ENCODE data around the gene EEF1A1. TPM values are rescaled to one million over a fixed set of nuclear protein-coding genes. Genes with fewer than 3 reads are reported as not detected.

The EEF1A1 gene
- total RNA-seq, 3 donors from 2014 or later = 12,629 to 16,405 (median 13,038) TPM

DNA sequence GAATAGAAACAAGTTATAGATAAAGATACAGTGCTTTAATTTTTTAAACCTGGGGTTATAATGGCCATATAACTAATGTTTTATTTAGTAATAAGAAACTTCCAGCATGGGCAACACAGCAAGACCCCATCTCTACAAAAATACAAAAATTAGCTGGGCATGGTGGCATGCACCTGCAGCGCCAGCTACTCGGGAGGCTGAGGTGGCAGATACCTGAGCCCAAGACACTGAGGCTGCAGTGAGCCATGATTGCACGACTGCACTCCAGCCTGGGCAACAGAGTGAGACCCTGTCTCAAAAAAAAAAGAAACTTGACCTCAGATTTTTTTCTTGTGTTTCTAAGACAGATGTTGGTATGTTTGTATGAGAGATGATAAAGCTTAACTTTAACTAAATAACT lies 22.9 kb downstream of the EEF1A1 start:
- H3K36me3 ChIP-seq = peaks cover 6% of the 10 kb centered on the region
- TF ChIP-seq, protein P1, sequence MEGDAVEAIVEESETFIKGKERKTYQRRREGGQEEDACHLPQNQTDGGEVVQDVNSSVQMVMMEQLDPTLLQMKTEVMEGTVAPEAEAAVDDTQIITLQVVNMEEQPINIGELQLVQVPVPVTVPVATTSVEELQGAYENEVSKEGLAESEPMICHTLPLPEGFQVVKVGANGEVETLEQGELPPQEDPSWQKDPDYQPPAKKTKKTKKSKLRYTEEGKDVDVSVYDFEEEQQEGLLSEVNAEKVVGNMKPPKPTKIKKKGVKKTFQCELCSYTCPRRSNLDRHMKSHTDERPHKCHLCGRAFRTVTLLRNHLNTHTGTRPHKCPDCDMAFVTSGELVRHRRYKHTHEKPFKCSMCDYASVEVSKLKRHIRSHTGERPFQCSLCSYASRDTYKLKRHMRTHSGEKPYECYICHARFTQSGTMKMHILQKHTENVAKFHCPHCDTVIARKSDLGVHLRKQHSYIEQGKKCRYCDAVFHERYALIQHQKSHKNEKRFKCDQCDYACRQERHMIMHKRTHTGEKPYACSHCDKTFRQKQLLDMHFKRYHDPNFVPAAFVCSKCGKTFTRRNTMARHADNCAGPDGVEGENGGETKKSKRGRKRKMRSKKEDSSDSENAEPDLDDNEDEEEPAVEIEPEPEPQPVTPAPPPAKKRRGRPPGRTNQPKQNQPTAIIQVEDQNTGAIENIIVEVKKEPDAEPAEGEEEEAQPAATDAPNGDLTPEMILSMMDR (IDR thresholded peaks at IDR 0.05) = no peak
- TF ChIP-seq POLR2AphosphoS5 (IDR thresholded peaks at IDR 0.05) = no peak
- no peak for TF ChIP-seq POLR2A (IDR thresholded peaks at IDR 0.05)

GRCh38 chr6:73491377-73491776 lies 29.5 kb downstream of the EEF1A1 start:
- Histone ChIP-seq H3K27me3 (no peaks in the 10 kb centered on the region), H3K27ac (no peak overlapping the region), H3K4me1 (no peaks in the 10 kb centered on the region), H3K9me3 (no peaks in the 10 kb centered on the region), H3K36me3 (peaks cover 6% of the 10 kb centered on the region), H3K4me3 (no peak overlapping the region)
- intact Hi-C loops (cut with DNase I; ENCODE audit: low total_unique reads) = no loop called here
- DNase-seq (ENCODE audit: low spot score in 2 of 2) = no peak
- TF ChIP-seq POLR2A (IDR thresholded peaks at IDR 0.05) (no peak), POLR2AphosphoS5 (IDR thresholded peaks at IDR 0.05) (no peak)
- TF ChIP-seq, protein P1 (IDR thresholded peaks at IDR 0.05) = no peak

More for the DNA sequence above, 22.9 kb downstream of the EEF1A1 start:
- Histone ChIP-seq H3K4me3 (no peak overlapping the region), H3K27me3 (no peaks in the 10 kb centered on the region), H3K4me1 (no peaks in the 10 kb centered on the region), H3K27ac (no peak overlapping the region), H3K9me3 (no peaks in the 10 kb centered on the region)
- DNase-seq (ENCODE audit: low spot score in 2 of 2) = no peak
- intact Hi-C loops (cut with DNase I; ENCODE audit: low total_unique reads) = no loop called here

DNA sequence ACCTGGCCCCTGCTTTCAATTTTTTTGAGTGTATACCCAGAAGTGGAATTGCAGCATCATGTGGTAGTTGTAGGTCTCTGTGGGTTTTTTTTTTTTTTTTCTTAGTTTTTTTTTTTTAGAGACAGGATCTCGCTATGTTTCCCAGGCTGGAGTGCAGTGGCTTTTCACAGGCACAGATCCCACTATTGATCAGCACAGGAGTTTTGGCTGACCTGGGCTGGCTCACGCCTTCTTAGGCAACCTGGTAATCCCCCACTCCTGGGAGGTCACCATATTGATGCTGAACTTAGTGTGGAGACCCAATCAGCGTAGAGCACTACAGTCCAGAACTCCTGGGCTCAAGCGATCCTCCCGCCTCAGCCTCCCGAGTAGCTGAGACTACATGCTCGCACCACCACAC lies 33.4 kb downstream of the EEF1A1 start:
- no peaks in the 10 kb centered on the region for H3K36me3 ChIP-seq
- intact Hi-C loops (cut with DNase I; ENCODE audit: low total_unique reads) = no loop called here

GRCh38 chr6:73484438-73484837 lies 36.4 kb downstream of the EEF1A1 start:
- H3K27me3 ChIP-seq = no peaks in the 10 kb centered on the region
- no peak for DNase-seq (ENCODE audit: low spot score in 2 of 2)

More for the DNA sequence above, 33.4 kb downstream of the EEF1A1 start:
- TF ChIP-seq POLR2AphosphoS5 (IDR thresholded peaks at IDR 0.05) = no peak
- no peak for TF ChIP-seq POLR2A (IDR thresholded peaks at IDR 0.05)
- TF ChIP-seq, protein P1 (IDR thresholded peaks at IDR 0.05) = no peak
- H3K9me3 ChIP-seq = no peaks in the 10 kb centered on the region
- no peak for DNase-seq (ENCODE audit: low spot score in 2 of 2)
- H3K4me1 ChIP-seq = no peaks in the 10 kb centered on the region
- H3K27ac ChIP-seq = no peak overlapping the region
- no peak overlapping the region for H3K4me3 ChIP-seq
- no peaks in the 10 kb centered on the region for H3K27me3 ChIP-seq

GRCh38 chr6:73481969-73482368 lies 38.9 kb downstream of the EEF1A1 start:
- Histone ChIP-seq H3K36me3 (no peaks in the 10 kb centered on the region), H3K4me3 (no peak overlapping the region), H3K9me3 (no peaks in the 10 kb centered on the region), H3K27me3 (no peaks in the 10 kb centered on the region), H3K4me1 (no peaks in the 10 kb centered on the region), H3K27ac (no peak overlapping the region)
- DNase-seq (ENCODE audit: low spot score in 2 of 2) = no peak
- TF ChIP-seq POLR2AphosphoS5 (IDR thresholded peaks at IDR 0.05) (no peak), POLR2A (IDR thresholded peaks at IDR 0.05) (no peak)
- TF ChIP-seq, protein P1 (IDR thresholded peaks at IDR 0.05) = no peak
- intact Hi-C loops (cut with DNase I; ENCODE audit: low total_unique reads) = no loop called here

More at GRCh38 chr6:73484438-73484837, 36.4 kb downstream of the EEF1A1 start:
- H3K4me1 ChIP-seq = no peaks in the 10 kb centered on the region
- H3K4me3 ChIP-seq = no peak overlapping the region
- TF ChIP-seq POLR2AphosphoS5 (IDR thresholded peaks at IDR 0.05) (no peak), POLR2A (IDR thresholded peaks at IDR 0.05) (no peak)
- TF ChIP-seq, protein P1 (IDR thresholded peaks at IDR 0.05) = no peak
- H3K27ac ChIP-seq = no peak overlapping the region
- intact Hi-C loops (cut with DNase I; ENCODE audit: low total_unique reads) = no loop called here
- no peaks in the 10 kb centered on the region for H3K36me3 ChIP-seq
- no peaks in the 10 kb centered on the region for H3K9me3 ChIP-seq

All from breast epithelium (tissue), 4 donors.